ENCODE results near the gene ZSCAN30.

DNA sequence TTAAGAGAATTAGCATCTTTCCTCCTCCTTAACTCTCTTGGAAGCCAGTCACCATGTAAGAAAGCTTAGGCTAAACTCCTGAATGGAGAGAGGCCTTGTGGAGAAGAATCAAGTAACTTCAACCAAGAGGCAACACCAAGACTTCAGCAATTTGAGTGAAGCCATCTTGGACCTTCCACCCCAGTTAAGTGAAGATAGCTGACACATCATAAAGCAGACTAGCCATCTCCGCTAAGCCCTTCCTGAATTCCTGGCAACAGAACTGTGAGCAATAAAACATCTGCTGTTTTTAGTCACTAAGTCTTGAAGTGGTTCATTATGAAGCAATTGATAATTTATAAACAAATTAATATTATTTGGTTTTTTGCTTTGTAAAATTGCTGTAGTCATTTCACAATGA is 50.7 kb downstream of the ZSCAN30 start:
- no peak for TF ChIP-seq POLR2A (IDR thresholded peaks at IDR 0.05; ENCODE audit: low read depth, low read length)
- no peak for TF ChIP-seq POLR2AphosphoS5 (IDR thresholded peaks at IDR 0.05; ENCODE audit: low read depth, low read length)
